HepG2 (cell line): ENCODE data around the gene C11orf54. TPM values are rescaled to one million over a fixed set of nuclear protein-coding genes. Genes with fewer than 3 reads are reported as not detected.

Experiments
- ELF3 ChIP-seq: IDR thresholded peaks from 2 replicates; pipeline ENCODE4 v1.6.1; 2016; ENCODE audit warnings: missing genetic modification reagents, missing compliant biosample characterization
- ESRRA ChIP-seq: sonication (generic); formaldehyde crosslinking; IDR thresholded peaks from 2 replicates; pipeline ENCODE4 v1.5.1; 2020; ENCODE audit warnings: mild to moderate bottlenecking, low read depth, missing genetic modification reagents
- FOSL1 ChIP-seq: sonication (generic); formaldehyde crosslinking; IDR thresholded peaks from 2 replicates; pipeline ENCODE4 v1.9.0; 2021; ENCODE audit warnings: missing genetic modification reagents, borderline replicate concordance
- FOXJ3 ChIP-seq: sonication (generic); formaldehyde crosslinking; IDR thresholded peaks from 2 replicates; pipeline ENCODE4 v1.4.0; 2020; ENCODE audit warnings: missing genetic modification reagents, mild to moderate bottlenecking, borderline replicate concordance
- MIER2 ChIP-seq: IDR thresholded peaks from 2 replicates; pipeline ENCODE4 v1.6.1; 2016; ENCODE audit warnings: missing biosample characterization, missing genetic modification reagents
- MZF1 ChIP-seq: sonication (generic); formaldehyde crosslinking; IDR thresholded peaks from 2 replicates; pipeline ENCODE4 v1.8.1; 2023; ENCODE audit warnings: mild to moderate bottlenecking, missing genetic modification reagents, borderline replicate concordance
- RCOR2 ChIP-seq: IDR thresholded peaks from 2 replicates; pipeline ENCODE4 v1.6.1; 2016; ENCODE audit warnings: missing biosample characterization, missing genetic modification reagents
- SP4 ChIP-seq: sonication (generic); formaldehyde crosslinking; IDR thresholded peaks from 2 replicates; pipeline ENCODE4 v1.8.1; 2023; ENCODE audit warnings: mild to moderate bottlenecking, missing genetic modification reagents
- ZBTB7A ChIP-seq: sonication (generic); formaldehyde crosslinking; IDR thresholded peaks from 2 replicates; pipeline ENCODE4 v1.8.0; 2022; ENCODE audit warnings: mild to moderate bottlenecking, missing genetic modification reagents
- ZFYVE20 ChIP-seq: sonication (generic); formaldehyde crosslinking; IDR thresholded peaks from 2 replicates; pipeline ENCODE4 v1.8.0; 2023; ENCODE audit warnings: low read depth, mild to moderate bottlenecking, moderate library complexity, missing genetic modification reagents, borderline replicate concordance
- ZNF431 ChIP-seq: sonication (generic); formaldehyde crosslinking; IDR thresholded peaks from 2 replicates; pipeline ENCODE4 v1.9.0; 2022; ENCODE audit warnings: missing genetic modification reagents, low read depth, mild to moderate bottlenecking, borderline replicate concordance
- ZNF552 ChIP-seq: sonication (generic); formaldehyde crosslinking; IDR thresholded peaks from 2 replicates; pipeline ENCODE4 v1.9.0; 2022; ENCODE audit warnings: missing genetic modification reagents, mild to moderate bottlenecking, borderline replicate concordance
- ZNF569 ChIP-seq: sonication (generic); formaldehyde crosslinking; IDR thresholded peaks from 2 replicates; pipeline ENCODE4 v1.5.0; 2020; ENCODE audit warnings: mild to moderate bottlenecking, missing genetic modification reagents, moderate library complexity, borderline replicate concordance
- ZNF614 ChIP-seq: IDR thresholded peaks from 2 replicates; pipeline ENCODE4 v1.6.1; 2018; ENCODE audit warnings: missing biosample characterization, missing genetic modification reagents, inconsistent platforms, borderline replicate concordance
- ZZZ3 ChIP-seq: sonication (generic); formaldehyde crosslinking; IDR thresholded peaks from 2 replicates; pipeline ENCODE4 v1.4.0; 2020; ENCODE audit warnings: missing genetic modification reagents, mild to moderate bottlenecking, borderline replicate concordance
- polyA plus RNA-seq, 8 experiments: library from polyadenylated mRNA; depleted of rRNA in 3 of 8; stranded (reverse) in 7 of 8; unstranded in 1 of 8; fragments of >200 nt; fragmentation: Illumina TruSeq in 4 of 8; extraction: Trizol in 4 of 8; gene quantifications; 2 replicates each; pipeline versions ENCODE4 v1.2.1 to v1.2.3, GENCODE V29; 2011 to 2016; ENCODE audit warnings: low read depth in 4 of 8, missing spikeins in 1 of 8, mixed read lengths in 1 of 8; ENCODE audit not compliant: insufficient read depth in 1 of 8
- total RNA-seq, 5 experiments: library from RNA; depleted of rRNA; stranded (reverse); fragments of >200 nt; fragmentation: Illumina TruSeq; extraction: Trizol; gene quantifications; 2 replicates each; pipeline ENCODE4 v1.2.3, GENCODE V29; 2016; ENCODE audit warnings: low read depth in 1 of 5
- TF ChIP-seq, protein P1 (sequence below): sonication (generic); formaldehyde crosslinking; IDR thresholded peaks from 2 replicates; pipeline ENCODE4 v1.4.0; 2020; ENCODE audit warnings: missing genetic modification reagents
- TF ChIP-seq, protein P2 (sequence below): sonication (generic); formaldehyde crosslinking; IDR thresholded peaks from 2 replicates; pipeline ENCODE4 v1.5.0; 2020; ENCODE audit warnings: missing genetic modification reagents
- TF ChIP-seq, protein P3 (sequence below): fragments of 450-650 bp; IDR thresholded peaks from 2 replicates; pipeline ENCODE4 v1.6.1; 2016
- TF ChIP-seq, protein P4 (sequence below): IDR thresholded peaks from 2 replicates; pipeline ENCODE4 v1.6.1; 2018; ENCODE audit warnings: missing genetic modification reagents
- TF ChIP-seq, protein P5 (sequence below): sonication (generic); formaldehyde crosslinking; IDR thresholded peaks from 2 replicates; pipeline ENCODE4 v1.5.0; 2020; ENCODE audit warnings: mild to moderate bottlenecking, missing genetic modification reagents, borderline replicate concordance

Gene C11orf54
- total and polyA plus RNA-seq, 2 of the 13 experiments (the other 11 are each of a cell fraction or from before 2014, with no cell fraction given) = 42.7 to 50.1 TPM

DNA sequence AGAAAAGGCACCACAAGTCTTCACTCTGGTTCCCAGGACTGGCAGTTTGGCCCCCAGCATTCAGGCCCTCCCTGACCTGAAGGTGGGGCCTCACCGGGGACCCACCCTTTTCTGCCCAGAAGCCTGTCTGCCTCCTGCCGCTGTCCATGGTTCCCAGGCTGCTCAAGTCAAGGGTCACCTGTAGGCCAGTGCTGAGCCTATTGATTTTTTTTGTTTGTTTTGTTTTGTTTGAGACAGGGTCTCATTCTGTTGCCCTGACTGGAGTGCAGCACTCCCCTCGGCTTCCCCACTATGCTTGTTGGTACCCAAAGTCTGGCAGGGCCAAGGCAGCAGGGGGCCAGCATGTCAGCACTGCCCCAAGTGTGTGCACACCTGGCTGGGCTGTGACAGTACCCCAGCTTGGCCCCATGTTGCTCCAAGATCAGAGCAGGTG is 31.6 kb downstream of the C11orf54 start (continued):
- peak; percentile 55; the same call in 1 of the 2 replicates for TF ChIP-seq ESRRA
- TF ChIP-seq, protein P1, sequence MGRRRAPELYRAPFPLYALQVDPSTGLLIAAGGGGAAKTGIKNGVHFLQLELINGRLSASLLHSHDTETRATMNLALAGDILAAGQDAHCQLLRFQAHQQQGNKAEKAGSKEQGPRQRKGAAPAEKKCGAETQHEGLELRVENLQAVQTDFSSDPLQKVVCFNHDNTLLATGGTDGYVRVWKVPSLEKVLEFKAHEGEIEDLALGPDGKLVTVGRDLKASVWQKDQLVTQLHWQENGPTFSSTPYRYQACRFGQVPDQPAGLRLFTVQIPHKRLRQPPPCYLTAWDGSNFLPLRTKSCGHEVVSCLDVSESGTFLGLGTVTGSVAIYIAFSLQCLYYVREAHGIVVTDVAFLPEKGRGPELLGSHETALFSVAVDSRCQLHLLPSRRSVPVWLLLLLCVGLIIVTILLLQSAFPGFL (CRISPR knock-in tag) = no peak
- TF ChIP-seq ZNF569 = no peak
- TF ChIP-seq ZNF552 = no peak
- 0 out of 2 replicates have a peak, but pooled peaks have one; percentile 23 for TF ChIP-seq FOXJ3 (CRISPR knock-in tag)
- 0 out of 2 replicates have a peak, but pooled peaks have one; percentile 63 for TF ChIP-seq ZZZ3 (CRISPR knock-in tag)
- TF ChIP-seq, protein P2, sequence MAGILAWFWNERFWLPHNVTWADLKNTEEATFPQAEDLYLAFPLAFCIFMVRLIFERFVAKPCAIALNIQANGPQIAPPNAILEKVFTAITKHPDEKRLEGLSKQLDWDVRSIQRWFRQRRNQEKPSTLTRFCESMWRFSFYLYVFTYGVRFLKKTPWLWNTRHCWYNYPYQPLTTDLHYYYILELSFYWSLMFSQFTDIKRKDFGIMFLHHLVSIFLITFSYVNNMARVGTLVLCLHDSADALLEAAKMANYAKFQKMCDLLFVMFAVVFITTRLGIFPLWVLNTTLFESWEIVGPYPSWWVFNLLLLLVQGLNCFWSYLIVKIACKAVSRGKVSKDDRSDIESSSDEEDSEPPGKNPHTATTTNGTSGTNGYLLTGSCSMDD = 0 out of 2 replicates have a peak, but pooled peaks have one; percentile 21
- peak; percentile 65; the same call in 1 of the 2 replicates for TF ChIP-seq ELF3
- TF ChIP-seq ZNF614 (CRISPR knock-in tag) = peak; percentile 47; the same call in 1 of the 2 replicates
- TF ChIP-seq SP4 = no peak
- no peak for TF ChIP-seq MZF1 (CRISPR knock-in tag)
- no peak for TF ChIP-seq FOSL1 (CRISPR knock-in tag)
- TF ChIP-seq MIER2 (CRISPR knock-in tag) = peak; percentile 99
- no peak; the same call in 1 of the 2 replicates for TF ChIP-seq ZNF431 (CRISPR knock-in tag)
- TF ChIP-seq, protein P3, sequence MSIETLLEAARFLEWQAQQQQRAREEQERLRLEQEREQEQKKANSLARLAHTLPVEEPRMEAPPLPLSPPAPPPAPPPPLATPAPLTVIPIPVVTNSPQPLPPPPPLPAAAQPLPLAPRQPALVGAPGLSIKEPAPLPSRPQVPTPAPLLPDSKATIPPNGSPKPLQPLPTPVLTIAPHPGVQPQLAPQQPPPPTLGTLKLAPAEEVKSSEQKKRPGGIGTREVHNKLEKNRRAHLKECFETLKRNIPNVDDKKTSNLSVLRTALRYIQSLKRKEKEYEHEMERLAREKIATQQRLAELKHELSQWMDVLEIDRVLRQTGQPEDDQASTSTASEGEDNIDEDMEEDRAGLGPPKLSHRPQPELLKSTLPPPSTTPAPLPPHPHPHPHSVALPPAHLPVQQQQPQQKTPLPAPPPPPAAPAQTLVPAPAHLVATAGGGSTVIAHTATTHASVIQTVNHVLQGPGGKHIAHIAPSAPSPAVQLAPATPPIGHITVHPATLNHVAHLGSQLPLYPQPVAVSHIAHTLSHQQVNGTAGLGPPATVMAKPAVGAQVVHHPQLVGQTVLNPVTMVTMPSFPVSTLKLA = no peak
- TF ChIP-seq, protein P4, sequence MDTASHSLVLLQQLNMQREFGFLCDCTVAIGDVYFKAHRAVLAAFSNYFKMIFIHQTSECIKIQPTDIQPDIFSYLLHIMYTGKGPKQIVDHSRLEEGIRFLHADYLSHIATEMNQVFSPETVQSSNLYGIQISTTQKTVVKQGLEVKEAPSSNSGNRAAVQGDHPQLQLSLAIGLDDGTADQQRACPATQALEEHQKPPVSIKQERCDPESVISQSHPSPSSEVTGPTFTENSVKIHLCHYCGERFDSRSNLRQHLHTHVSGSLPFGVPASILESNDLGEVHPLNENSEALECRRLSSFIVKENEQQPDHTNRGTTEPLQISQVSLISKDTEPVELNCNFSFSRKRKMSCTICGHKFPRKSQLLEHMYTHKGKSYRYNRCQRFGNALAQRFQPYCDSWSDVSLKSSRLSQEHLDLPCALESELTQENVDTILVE (CRISPR knock-in tag) = peak; percentile 81; the same call in 1 of the 2 replicates
- TF ChIP-seq ZBTB7A (CRISPR knock-in tag) = peak; percentile 98
- TF ChIP-seq, protein P5, sequence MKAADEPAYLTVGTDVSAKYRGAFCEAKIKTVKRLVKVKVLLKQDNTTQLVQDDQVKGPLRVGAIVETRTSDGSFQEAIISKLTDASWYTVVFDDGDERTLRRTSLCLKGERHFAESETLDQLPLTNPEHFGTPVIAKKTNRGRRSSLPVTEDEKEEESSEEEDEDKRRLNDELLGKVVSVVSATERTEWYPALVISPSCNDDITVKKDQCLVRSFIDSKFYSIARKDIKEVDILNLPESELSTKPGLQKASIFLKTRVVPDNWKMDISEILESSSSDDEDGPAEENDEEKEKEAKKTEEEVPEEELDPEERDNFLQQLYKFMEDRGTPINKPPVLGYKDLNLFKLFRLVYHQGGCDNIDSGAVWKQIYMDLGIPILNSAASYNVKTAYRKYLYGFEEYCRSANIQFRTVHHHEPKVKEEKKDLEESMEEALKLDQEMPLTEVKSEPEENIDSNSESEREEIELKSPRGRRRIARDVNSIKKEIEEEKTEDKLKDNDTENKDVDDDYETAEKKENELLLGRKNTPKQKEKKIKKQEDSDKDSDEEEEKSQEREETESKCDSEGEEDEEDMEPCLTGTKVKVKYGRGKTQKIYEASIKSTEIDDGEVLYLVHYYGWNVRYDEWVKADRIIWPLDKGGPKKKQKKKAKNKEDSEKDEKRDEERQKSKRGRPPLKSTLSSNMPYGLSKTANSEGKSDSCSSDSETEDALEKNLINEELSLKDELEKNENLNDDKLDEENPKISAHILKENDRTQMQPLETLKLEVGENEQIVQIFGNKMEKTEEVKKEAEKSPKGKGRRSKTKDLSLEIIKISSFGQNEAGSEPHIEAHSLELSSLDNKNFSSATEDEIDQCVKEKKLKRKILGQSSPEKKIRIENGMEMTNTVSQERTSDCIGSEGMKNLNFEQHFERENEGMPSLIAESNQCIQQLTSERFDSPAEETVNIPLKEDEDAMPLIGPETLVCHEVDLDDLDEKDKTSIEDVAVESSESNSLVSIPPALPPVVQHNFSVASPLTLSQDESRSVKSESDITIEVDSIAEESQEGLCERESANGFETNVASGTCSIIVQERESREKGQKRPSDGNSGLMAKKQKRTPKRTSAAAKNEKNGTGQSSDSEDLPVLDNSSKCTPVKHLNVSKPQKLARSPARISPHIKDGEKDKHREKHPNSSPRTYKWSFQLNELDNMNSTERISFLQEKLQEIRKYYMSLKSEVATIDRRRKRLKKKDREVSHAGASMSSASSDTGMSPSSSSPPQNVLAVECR (CRISPR knock-in tag) = peak; percentile 71
- no peak for TF ChIP-seq RCOR2 (CRISPR knock-in tag)
- no peak for TF ChIP-seq ZFYVE20 (CRISPR knock-in tag)
